HG02759 (cell line): ENCODE measurements around the gene DPYSL5.
"Not testable (repeated sequence)": the region's sequence is repeated elsewhere in the genome, so short reads cannot be mapped to it uniquely, and the experiment has no call there.

Experiments
- ATAC-seq: cut with Tn5 transposase; IDR thresholded peaks from one replicate; pipeline ENCODE4 v1.9.1; 2021; ENCODE audit warnings: mild to moderate bottlenecking, moderate library complexity; ENCODE audit not compliant: unreplicated experiment

The DPYSL5 gene

GRCh38 chr2:26899500-26900164, 51.7 kb downstream of the DPYSL5 start:
- ATAC-seq, result no peak

- ATAC-seq, result no peak
These were observed 52.9 kb downstream of the DPYSL5 start for GRCh38 chr2:26900831-26901321.

DNA sequence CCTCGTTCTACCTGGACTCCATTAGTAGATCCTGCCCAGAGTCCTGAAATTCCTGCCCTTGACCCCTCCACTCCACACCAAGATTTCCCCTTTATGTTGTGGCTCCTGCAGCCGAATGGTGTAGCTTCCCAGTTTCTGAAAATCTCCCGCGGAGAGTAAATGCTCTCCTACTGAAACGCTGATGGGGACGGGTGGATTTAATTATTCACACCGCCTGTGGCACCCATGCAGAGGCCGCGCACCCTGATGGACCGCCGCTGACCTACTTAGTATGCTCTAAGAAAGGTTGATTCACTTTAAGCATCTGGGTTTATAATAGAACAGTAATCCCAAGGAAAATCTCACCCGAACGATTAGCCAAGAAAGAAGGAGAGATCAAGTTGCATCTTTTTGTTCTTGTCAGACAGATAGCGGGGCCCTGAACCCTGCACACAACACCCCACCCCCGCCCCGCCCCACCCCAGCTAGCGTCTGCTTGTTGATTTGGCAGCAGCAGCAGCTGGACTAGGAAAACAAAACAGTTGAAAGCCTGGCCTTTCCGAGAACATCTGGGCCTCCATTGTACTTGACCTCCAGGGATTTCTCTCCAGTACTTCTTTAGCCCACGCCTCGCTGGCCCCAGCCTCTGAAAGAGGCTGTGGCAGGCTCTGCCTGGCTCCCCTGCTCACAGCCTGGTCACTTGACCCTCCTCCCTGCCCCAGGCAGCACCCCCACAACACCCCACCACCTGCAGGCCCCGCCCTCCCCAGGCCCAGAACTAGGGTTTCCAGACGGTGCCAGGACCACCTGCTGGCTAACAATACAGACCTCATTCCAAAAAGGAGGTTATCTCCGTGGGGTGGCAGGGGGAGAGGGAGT, 53.6 kb downstream of the DPYSL5 start:
- ATAC-seq, result no peak

- ATAC-seq, result no peak
These were observed 55.7 kb downstream of the DPYSL5 start for GRCh38 chr2:26903676-26904075.

DNA sequence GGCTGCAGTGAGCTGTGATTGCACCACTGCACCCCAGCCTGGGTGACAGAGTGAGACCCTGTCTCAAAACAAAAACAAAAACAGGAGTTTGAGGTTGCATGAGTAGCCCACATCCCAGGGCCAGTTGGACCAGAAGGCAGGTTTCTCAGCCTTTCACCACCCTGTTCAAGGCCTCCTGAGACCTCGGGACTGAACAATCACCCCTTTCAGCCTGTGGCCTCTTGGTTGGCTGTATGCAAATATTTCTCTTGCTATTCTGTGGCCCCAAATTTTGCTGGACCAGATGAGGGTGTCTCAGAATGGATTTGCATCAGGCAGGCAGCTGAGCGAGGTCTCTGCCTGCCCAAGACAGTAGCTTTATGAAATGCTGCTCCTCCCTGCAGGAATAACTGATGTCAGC, 56.9 kb downstream of the DPYSL5 start:
- ATAC-seq, result peak; percentile 71

GRCh38 chr2:26905341-26906198, 57.6 kb downstream of the DPYSL5 start:
- no peak for ATAC-seq

GRCh38 chr2:26907416-26907815, 59.5 kb downstream of the DPYSL5 start:
- no peak for ATAC-seq

- ATAC-seq, result no peak
These were observed 62.2 kb downstream of the DPYSL5 start for GRCh38 chr2:26910176-26910575.

- ATAC-seq, result no peak
These were observed 64.3 kb downstream of the DPYSL5 start for GRCh38 chr2:26911911-26912861.

GRCh38 chr2:26913606-26913998, 65.7 kb downstream of the DPYSL5 start:
- no peak for ATAC-seq

GRCh38 chr2:26913999-26914658, 66.2 kb downstream of the DPYSL5 start:
- ATAC-seq, result no peak

- ATAC-seq, result no peak
These were observed 66.9 kb downstream of the DPYSL5 start for GRCh38 chr2:26914659-26915310.

DNA sequence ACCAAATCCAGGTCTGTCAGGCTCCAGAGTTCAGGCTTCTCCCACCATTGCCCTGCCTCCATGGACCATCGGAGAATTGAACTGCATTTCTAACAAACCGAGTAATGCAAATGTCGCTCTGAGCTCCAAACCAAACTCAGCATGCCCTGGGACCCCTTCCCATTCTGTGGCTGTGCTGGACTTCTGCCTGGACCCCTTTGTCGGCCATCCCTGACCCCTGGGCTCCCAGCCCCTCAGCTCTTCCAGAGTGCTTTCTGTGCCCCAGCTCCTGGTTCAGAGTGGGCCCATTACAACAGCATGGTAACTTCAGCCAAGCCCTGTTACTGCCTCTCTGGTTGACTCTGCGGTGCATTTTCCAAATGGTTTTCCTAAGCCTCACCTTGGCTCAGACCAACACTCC, 67.4 kb downstream of the DPYSL5 start:
- ATAC-seq, result no peak

- no peak for ATAC-seq
These were observed 68.3 kb downstream of the DPYSL5 start for GRCh38 chr2:26916128-26916692.

DNA sequence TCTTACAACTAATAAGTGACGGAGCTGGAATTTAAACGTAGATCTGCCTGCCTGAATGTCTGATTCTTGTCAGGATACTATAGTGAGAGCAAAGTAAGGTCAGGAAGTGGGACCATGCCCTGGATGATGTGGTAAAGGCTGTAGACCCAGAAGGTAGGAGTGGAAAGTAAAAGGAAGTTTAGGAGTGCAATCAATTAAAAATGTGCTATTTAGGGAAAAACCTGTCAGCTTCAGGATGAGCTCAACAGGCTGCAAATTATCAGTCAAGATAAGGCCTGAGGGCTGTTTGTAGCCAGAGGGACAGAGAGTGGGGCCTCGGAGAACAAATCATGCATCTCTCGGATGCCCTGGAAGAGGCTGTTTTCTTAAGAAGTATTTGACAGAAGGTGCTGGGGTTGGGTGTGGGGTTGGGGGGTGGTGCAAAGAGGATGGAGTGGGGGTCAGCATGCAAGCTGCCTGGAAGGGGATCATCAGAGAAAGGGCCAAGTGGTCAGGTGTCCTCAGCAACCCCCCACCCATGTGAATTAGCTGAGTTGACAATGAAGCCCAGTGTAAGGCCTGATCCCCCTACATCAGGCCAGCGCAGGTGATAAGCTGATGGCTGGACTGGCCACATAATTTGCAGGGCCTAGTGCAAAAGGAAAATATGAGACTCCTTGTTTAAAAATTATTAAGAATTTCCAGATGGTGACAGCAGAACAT, 69.4 kb downstream of the DPYSL5 start:
- ATAC-seq, result no peak

DNA sequence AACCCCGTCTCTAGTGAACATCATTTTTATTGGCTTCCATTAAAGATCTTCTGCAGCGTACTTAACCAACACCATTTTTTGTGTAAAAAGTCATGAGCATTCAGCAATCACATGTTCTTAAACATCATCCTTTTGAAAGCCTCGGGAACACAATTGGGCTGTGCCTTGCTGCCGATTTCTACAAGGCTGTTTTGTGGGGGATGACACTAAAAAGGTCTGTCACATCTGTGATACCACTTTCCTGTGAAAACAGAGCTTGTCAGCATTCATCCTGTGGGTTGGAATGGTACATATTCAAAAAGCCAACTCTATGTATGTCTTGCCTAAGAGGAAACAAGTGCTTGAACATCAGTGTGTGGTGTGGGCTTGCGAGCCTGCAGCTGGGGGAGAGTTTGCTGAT, 73.4 kb downstream of the DPYSL5 start:
- ATAC-seq, result no peak

- ATAC-seq, result no peak
These were observed 74.7 kb downstream of the DPYSL5 start for GRCh38 chr2:26922405-26923188.

DNA sequence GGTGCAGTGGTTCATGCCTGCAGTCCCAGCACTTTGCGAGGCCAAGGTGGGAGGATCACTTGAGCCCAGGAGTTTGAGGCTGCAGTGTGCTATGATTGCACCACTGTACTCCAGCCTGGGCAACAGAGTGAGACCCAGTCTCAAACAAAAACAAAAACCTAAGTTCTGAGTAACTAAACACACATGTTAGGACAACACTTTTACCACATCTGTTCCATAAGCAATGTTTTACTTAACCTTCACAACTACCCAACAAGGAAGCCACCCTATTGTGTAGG, 75.2 kb downstream of the DPYSL5 start:
- ATAC-seq, result not testable (repeated sequence)
